ENCODE data around the gene PDGFC. TPM values are rescaled to one million over a fixed set of nuclear protein-coding genes. Genes with fewer than 3 reads are reported as not detected.
"Not testable (repeated sequence)": the region's sequence is repeated elsewhere in the genome, so short reads cannot be mapped to it uniquely, and the experiment has no call there.

The PDGFC gene
- total RNA-seq, 1 donor from 2014 or later, result 26.8 TPM

DNA sequence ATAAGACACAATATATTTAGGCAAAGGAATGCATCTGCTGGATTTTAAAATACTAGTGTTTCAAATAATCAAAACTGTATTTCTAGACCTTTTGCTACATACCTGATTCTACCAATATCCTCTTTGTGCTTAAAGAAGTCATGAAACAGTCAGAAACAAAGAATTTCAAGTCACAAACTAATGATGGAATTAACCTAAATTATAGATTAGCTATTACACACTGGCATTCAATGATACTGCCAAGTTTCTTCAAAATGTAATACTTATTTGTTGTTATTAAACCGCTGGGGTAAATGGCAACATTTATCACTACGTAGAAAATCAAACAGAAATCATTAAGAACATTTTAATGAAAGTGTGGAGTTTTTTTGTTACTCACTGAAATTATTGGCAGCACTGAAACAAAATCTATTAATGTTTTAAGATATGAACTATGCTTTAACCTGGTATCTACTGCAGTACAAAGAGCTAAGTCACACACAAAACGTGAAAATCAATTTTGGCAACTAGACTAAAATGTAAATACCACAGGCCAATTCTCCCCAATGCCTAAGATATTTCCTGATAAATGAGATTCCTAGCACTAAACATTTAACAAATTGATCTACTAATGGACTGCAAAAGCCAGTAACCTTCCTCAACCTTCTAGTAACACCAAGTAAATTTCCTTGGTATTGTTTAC, 19.4 kb downstream of the PDGFC start:
- no peak for DNase-seq (ENCODE audit: low spot score)

GRCh38 chr4:156950948-156951347, 20.7 kb downstream of the PDGFC start:
- DNase-seq (ENCODE audit: low spot score), result no peak

- no peak for DNase-seq (ENCODE audit: low spot score)
These were observed 21.5 kb downstream of the PDGFC start for GRCh38 chr4:156950090-156950489.

DNA sequence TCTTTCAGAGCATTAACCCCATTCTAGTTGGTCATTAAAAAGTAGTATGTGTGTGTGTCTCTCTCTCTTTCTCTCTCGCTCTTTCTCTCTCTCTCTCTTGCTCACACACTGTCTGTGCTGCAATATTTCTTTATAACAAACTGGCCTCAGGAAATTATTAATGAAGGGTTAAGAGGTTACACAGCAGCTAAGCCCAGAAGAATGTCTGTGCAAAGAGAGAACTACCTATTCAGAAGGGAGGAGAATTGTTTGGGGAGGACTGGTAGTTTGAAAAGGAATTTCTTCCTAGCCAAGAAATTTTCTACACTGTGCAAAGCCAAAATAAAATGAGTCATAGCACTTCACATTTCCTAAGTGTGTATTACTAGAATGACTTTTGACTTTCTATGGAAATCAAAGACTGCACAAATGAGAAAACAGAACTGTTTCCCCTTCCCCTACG, 22.2 kb downstream of the PDGFC start:
- DNase-seq (ENCODE audit: low spot score), result no peak

- DNase-seq (ENCODE audit: low spot score), result no peak
These were observed 22.9 kb downstream of the PDGFC start for GRCh38 chr4:156948738-156949137.

DNA sequence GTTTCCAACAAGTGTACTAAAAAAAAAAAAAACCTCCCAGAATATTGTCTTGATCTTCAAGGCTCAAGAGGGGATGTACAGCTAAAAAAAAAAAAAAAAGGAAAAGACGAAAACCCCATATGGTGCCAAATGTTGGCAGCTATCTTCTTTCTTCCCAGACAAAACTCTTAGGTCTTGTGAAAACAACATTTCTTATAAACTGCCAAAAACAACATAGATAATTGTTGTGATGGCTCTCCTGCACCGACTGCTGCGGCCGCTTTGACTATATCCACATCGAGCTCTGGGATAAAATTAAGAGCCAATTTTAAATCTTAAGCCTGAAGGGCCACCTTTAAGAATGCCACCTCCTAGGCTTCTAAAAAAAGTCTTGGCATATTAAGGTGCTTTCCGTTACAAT, 23.5 kb downstream of the PDGFC start:
- no peak for DNase-seq (ENCODE audit: low spot score)

DNA sequence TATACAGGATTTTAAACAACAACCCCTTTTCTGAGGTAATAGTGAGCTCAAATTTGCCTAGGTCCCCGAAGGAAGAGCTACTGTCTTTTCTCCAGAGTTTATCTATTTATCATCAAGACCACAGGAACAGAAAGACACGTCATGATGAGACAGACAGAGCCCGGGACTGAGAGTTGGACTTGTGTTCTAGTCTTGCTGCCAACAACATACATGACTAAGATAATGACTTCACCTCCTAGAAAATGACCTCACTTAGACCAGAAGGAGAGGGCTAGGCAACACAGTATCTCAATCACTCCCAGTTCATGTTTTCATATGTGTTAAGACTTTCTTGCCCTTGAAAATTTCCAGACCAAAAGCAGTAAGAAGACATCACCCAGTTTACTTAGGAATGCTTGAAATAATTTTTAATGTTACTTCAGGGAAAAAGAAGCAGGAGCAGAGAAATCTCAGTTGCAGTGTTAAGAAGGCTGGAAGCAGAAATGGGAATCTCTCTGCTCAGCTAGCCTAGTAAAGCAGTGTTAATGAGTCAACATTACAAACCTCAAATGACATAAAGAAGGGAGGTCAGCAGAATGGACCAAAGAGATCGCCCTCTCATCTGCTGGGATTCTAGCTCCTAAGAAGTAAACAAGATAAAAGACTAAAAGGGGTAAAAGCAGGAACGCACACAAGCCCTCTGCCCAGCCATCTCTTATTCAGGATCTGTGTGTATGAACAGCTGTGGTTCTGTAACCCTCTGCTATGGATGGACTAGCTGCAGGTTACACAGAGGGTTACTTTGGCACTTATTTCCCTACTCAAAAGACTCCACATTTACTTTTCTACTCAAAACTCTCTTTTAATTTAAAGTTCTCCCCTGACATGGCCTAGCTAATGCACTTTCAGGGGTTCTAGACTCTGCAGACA, 24.8 kb downstream of the PDGFC start:
- DNase-seq (ENCODE audit: low spot score), result no peak

DNA sequence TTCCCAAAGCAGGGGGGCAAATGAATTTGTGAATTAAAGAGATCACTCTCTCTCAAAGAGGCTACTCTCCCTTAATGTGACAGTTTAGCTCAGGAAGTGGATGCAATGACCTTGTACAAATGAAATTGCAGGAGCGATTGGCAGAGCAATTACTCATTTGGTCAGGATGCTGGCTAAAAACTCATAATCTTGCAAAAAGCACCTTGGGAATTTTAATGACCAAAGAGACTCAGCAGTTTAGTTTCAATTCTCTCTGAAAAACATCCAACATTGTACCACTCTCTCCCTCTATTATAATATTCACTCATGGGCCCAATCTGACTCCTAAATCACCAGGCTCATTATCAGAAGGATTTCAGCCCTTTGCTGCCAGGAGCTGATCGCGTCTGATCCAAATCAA, 26.1 kb downstream of the PDGFC start:
- no peak for DNase-seq (ENCODE audit: low spot score)

DNA sequence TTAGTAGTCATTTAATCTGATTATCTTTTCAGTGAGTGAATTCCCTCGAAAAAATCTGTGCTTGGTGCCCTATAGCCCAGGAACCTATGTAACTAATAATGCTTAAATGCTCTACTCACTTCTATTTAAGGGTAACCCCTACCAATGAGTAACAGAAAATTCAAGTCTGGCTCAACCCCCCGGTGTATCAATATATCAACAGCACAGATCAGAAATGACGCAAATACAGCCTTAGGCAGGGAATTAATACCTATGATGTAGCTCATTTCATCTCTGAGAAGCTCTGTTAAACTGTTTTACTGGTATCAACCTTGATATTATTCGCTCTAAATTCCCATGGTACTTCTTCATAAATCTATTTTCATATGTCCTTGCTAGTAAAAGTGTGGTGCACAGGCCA, 28.6 kb downstream of the PDGFC start:
- DNase-seq (ENCODE audit: low spot score), result no peak

DNA sequence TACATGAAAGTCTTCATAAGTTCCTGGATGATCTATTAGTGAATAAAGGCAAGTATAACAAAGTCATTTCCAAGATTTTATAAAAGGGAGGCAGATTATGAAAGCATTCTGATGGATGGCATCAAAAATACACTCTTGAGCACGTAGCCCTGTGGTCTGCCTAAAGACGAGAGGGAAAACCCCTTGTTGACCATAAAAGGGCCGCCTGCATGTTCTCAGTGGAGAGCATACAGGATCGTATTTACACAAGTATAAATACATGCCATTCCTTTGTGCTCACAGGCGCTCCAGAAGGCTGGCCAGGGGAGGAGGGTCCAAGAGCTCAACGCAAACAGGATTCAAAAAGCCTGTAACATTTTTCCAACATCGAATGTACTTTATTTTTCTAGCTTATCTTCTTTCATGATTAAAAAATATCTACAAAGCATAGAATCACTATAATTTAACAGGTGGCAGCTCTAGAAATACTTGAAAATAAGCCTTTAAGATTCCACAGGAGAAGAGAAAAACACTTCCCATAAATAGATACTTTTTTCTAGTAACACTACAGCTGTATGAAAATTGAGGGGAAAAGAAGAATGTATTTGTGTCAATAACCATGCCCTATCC, 29.6 kb downstream of the PDGFC start:
- no peak for DNase-seq (ENCODE audit: low spot score)

DNA sequence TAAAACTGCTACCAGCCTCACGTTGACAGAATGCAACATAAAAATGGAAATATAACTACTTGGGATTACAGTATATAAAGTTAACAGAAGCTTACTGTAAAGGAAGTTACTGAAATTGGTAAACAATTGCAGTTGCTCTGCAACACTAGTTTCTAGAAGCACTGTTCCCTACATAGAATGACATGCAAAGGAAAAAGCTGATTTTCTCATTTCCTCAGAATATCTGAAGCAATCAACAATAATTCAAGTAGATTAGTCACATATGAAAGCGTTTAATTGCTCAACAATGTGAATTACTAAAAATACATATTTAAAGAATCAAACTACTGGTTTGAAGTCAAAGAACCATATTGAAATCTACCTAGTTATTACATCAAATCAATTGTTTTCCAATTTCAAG, 31.8 kb downstream of the PDGFC start:
- no peak for DNase-seq (ENCODE audit: low spot score)

GRCh38 chr4:156939139-156939538, 32.5 kb downstream of the PDGFC start:
- no peak for DNase-seq (ENCODE audit: low spot score)

- no peak for DNase-seq (ENCODE audit: low spot score)
These were observed 37.4 kb downstream of the PDGFC start for GRCh38 chr4:156934259-156934635.

GRCh38 chr4:156933633-156934258, 37.9 kb downstream of the PDGFC start:
- DNase-seq (ENCODE audit: low spot score), result no peak

DNA sequence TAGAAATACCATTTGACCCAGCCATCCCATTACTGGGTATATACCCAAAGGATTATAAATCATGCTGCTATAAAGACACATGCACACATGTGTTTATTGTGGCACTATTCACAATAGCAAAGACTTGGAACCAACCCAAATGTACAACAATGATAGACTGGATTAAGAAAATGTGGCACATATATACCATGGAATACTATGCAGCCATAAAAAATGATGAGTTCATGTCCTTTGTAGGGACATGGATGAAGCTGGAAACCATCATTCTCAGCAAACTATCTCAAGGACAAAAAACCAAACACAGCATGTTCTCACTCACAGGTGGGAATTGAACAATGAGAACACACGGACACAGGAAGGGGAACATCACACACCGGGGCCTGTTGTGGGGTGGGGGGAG, 39.2 kb downstream of the PDGFC start:
- DNase-seq (ENCODE audit: low spot score), result not testable (repeated sequence)

GRCh38 chr4:156931267-156931666, 40.3 kb downstream of the PDGFC start:
- DNase-seq (ENCODE audit: low spot score), result no peak

GRCh38 chr4:156929386-156930105, 42.1 kb downstream of the PDGFC start:
- no peak for DNase-seq (ENCODE audit: low spot score)

GRCh38 chr4:156924774-156925315, 46.8 kb downstream of the PDGFC start:
- no peak for DNase-seq (ENCODE audit: low spot score)

GRCh38 chr4:156923525-156923924, 48.1 kb downstream of the PDGFC start:
- no peak for DNase-seq (ENCODE audit: low spot score)

GRCh38 chr4:156915221-156915620, 56.4 kb downstream of the PDGFC start:
- DNase-seq (ENCODE audit: low spot score), result no peak

- DNase-seq (ENCODE audit: low spot score), result no peak
These were observed 58.4 kb downstream of the PDGFC start for GRCh38 chr4:156913234-156913633.

All from mesenteric fat pad (tissue), 1 donor.